Loucy (cell line): ENCODE results near the gene AGBL4.

Source experiments
- H2AFZ ChIP-seq: fragments of 200-600 bp; sonication (generic); 2 replicates; pipeline ENCODE4 v1.6.0; 2016; ENCODE audit warnings: antibody characterized with exemption, mild to moderate bottlenecking, low read length, moderate library complexity
- H3F3A ChIP-seq: fragments of 200-600 bp; 2 replicates; pipeline ENCODE4 v1.6.0; 2016; ENCODE audit warnings: antibody characterized with exemption, low read depth, mild to moderate bottlenecking
- H3K27me3 ChIP-seq: fragments of 200-600 bp; sonication (generic); 2 replicates; pipeline ENCODE4 v1.6.1; 2014; ENCODE audit warnings: low read length, mild to moderate bottlenecking; ENCODE audit not compliant: insufficient read depth, poor library complexity, severe bottlenecking
- H3K36me3 ChIP-seq: fragments of 200-600 bp; sonication (generic); 2 replicates; pipeline ENCODE4 v1.6.1; 2016; ENCODE audit warnings: low read length; ENCODE audit not compliant: insufficient read depth
- H3K4me1 ChIP-seq: fragments of 200-600 bp; sonication (generic); 2 replicates; pipeline ENCODE4 v1.5.1; 2014; ENCODE audit warnings: low read length, mild to moderate bottlenecking; ENCODE audit not compliant: insufficient read depth, poor library complexity, severe bottlenecking
- H3K4me2 ChIP-seq: fragments of 200-600 bp; sonication (generic); 2 replicates; pipeline ENCODE4 v1.6.0; 2014; ENCODE audit warnings: antibody characterized with exemption, low read length, low read depth, mild to moderate bottlenecking; ENCODE audit not compliant: poor library complexity, severe bottlenecking
- H3K4me3 ChIP-seq: fragments of 200-600 bp; sonication (generic); 2 replicates; pipeline ENCODE4 v1.5.1; 2014; ENCODE audit warnings: low read length, mild to moderate bottlenecking, mixed read lengths; ENCODE audit not compliant: poor library complexity, severe bottlenecking
- H3K79me2 ChIP-seq: fragments of 200-600 bp; sonication (generic); 2 replicates; pipeline ENCODE4 v1.6.1; 2014; ENCODE audit warnings: low read length; ENCODE audit not compliant: insufficient read depth
- H3K9ac ChIP-seq: fragments of 200-600 bp; sonication (generic); 2 replicates; pipeline ENCODE4 v1.6.0; 2014; ENCODE audit warnings: mild to moderate bottlenecking, low read depth, low read length, moderate library complexity; ENCODE audit not compliant: poor library complexity, severe bottlenecking
- H3K9me2 ChIP-seq: fragments of 200-600 bp; sonication (generic); replicated peaks from 2 replicates; pipeline ENCODE4 v1.6.1; 2016; ENCODE audit warnings: low read depth, low read length, mixed read lengths
- H3K9me3 ChIP-seq: fragments of 200-600 bp; sonication (generic); 2 replicates; pipeline ENCODE4 v1.6.1; 2014; ENCODE audit warnings: mild to moderate bottlenecking, antibody characterized with exemption, low read length, low read depth; ENCODE audit not compliant: insufficient read depth
- H4K20me1 ChIP-seq: fragments of 200-600 bp; sonication (generic); 2 replicates; pipeline ENCODE4 v1.6.0; 2014; ENCODE audit warnings: antibody characterized with exemption, low read length, mild to moderate bottlenecking; ENCODE audit not compliant: insufficient read depth, poor library complexity, severe bottlenecking
- EZH2phosphoT487 ChIP-seq: fragments of 200-600 bp; IDR thresholded peaks from 2 replicates; pipeline ENCODE4 v1.6.1; 2018; ENCODE audit warnings: antibody characterized with exemption, mild to moderate bottlenecking, moderate library complexity, borderline replicate concordance
- TF ChIP-seq, protein P1 (sequence below): fragments of 200-600 bp; sonication (generic); conservative IDR thresholded peaks from 2 replicates; pipeline ENCODE4 v1.5.1; 2014; ENCODE audit warnings: mild to moderate bottlenecking, antibody characterized with exemption, low read length

Gene AGBL4

DNA sequence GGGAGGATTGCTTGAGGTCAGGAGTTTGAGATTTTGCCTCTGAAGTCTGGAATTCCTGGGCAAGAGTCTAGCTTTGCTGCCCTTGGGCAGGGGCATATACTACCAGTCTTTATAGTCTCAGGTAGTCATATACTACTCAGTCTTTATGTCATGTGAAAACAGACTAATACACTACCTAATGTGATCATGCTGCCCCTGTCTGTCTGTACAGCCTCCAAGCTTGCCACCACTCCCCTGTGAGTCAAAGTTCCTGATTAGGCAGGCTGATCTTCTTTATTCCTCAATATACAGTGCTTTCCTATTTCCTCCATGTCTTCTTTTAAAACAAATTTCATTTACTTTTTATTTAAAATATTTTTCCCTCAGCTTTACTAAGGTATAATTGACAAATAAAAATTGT is 1141.7 kb downstream of the AGBL4 start:
- H3K27me3 ChIP-seq: no peaks in the 10 kb centered on the region
- H3K9me2 ChIP-seq: 0 out of 2 replicates have a peak, but pooled peaks cover 4% of the 10 kb centered on the region
- no peaks in the 10 kb centered on the region for H3K4me1 ChIP-seq
- no peaks in the 10 kb centered on the region for H3K79me2 ChIP-seq
- no peaks in the 10 kb centered on the region for H3F3A ChIP-seq
- no peaks in the 10 kb centered on the region for H3K9me3 ChIP-seq
- TF ChIP-seq EZH2phosphoT487: no peak
- TF ChIP-seq, protein P1, sequence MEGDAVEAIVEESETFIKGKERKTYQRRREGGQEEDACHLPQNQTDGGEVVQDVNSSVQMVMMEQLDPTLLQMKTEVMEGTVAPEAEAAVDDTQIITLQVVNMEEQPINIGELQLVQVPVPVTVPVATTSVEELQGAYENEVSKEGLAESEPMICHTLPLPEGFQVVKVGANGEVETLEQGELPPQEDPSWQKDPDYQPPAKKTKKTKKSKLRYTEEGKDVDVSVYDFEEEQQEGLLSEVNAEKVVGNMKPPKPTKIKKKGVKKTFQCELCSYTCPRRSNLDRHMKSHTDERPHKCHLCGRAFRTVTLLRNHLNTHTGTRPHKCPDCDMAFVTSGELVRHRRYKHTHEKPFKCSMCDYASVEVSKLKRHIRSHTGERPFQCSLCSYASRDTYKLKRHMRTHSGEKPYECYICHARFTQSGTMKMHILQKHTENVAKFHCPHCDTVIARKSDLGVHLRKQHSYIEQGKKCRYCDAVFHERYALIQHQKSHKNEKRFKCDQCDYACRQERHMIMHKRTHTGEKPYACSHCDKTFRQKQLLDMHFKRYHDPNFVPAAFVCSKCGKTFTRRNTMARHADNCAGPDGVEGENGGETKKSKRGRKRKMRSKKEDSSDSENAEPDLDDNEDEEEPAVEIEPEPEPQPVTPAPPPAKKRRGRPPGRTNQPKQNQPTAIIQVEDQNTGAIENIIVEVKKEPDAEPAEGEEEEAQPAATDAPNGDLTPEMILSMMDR: no peak
- no peak overlapping the region for H3K4me2 ChIP-seq
- H3K4me3 ChIP-seq: no peak overlapping the region
- H3K36me3 ChIP-seq: no peaks in the 10 kb centered on the region
- no peak overlapping the region for H3K9ac ChIP-seq
- no peaks in the 10 kb centered on the region for H4K20me1 ChIP-seq
- H2AFZ ChIP-seq: no peak overlapping the region

- no peak overlapping the region for H3K4me3 ChIP-seq
- H3F3A ChIP-seq: no peaks in the 10 kb centered on the region
- no peaks in the 10 kb centered on the region for H3K36me3 ChIP-seq
- no peaks in the 10 kb centered on the region for H3K27me3 ChIP-seq
- no peaks in the 10 kb centered on the region for H3K9me3 ChIP-seq
- H3K79me2 ChIP-seq: no peaks in the 10 kb centered on the region
- no peak overlapping the region for H3K9ac ChIP-seq
- H3K4me2 ChIP-seq: no peak overlapping the region
- no peaks in the 10 kb centered on the region for H4K20me1 ChIP-seq
- TF ChIP-seq, protein P1: no peak
- TF ChIP-seq EZH2phosphoT487: no peak
- 0 out of 2 replicates have a peak, but pooled peaks cover 4% of the 10 kb centered on the region for H3K9me2 ChIP-seq
- no peaks in the 10 kb centered on the region for H3K4me1 ChIP-seq
- H2AFZ ChIP-seq: no peak overlapping the region
Observed at GRCh38 chr1:48878191-48878940, 1145.4 kb downstream of the AGBL4 start.

GRCh38 chr1:48876330-48876785 is 1147.4 kb downstream of the AGBL4 start:
- Histone ChIP-seq H3K4me2 (no peak overlapping the region), H3K36me3 (no peaks in the 10 kb centered on the region), H3F3A (no peaks in the 10 kb centered on the region), H3K79me2 (no peaks in the 10 kb centered on the region), H3K9me3 (no peaks in the 10 kb centered on the region), H3K4me1 (no peaks in the 10 kb centered on the region), H2AFZ (no peak overlapping the region), H3K9me2 (0 out of 2 replicates have a peak, but pooled peaks cover 4% of the 10 kb centered on the region), H3K4me3 (no peak overlapping the region), H3K9ac (no peak overlapping the region), H4K20me1 (no peaks in the 10 kb centered on the region), H3K27me3 (no peaks in the 10 kb centered on the region)
- TF ChIP-seq EZH2phosphoT487: no peak
- TF ChIP-seq, protein P1: no peak
